ENCODE data around the gene CCM2. TPM values are rescaled to one million over a fixed set of nuclear protein-coding genes. Genes with fewer than 3 reads are reported as not detected.

Gene CCM2
- total RNA-seq, 1 donor from 2014 or later = 62.0 TPM

GRCh38 chr7:45078125-45078681 is 78.2 kb downstream of the CCM2 start:
- Histone ChIP-seq H3K9ac (ENCODE audit: low read length) (no peak overlapping the region), H2AFZ (ENCODE audit: low read depth, low read length) (no peak overlapping the region), H3K4me2 (ENCODE audit: low read length) (no peak overlapping the region), H3K27ac (ENCODE audit: low read depth, low read length) (no peak overlapping the region), H3K4me3 (ENCODE audit: insufficient read depth, low read depth, low read length) (no peak overlapping the region), H3K9me3 (ENCODE audit: insufficient read depth, low read depth, low read length) (no peaks in the 10 kb centered on the region), H4K20me1 (ENCODE audit: insufficient read depth, low read length) (peaks cover 9% of the 10 kb centered on the region), H3K27me3 (ENCODE audit: insufficient read depth, low read length) (no peaks in the 10 kb centered on the region), H3K36me3 (ENCODE audit: insufficient read depth, low read length) (no peaks in the 10 kb centered on the region), H3K79me2 (ENCODE audit: insufficient read depth, low read length) (no peaks in the 10 kb centered on the region), H3K4me1 (ENCODE audit: insufficient read depth, low read length) (no peaks in the 10 kb centered on the region)
- Mint-ChIP-seq H3K36me3 (ENCODE audit: low read depth, unreplicated experiment) (peaks cover 16% of the 10 kb centered on the region), H3K27me3 (ENCODE audit: low read depth, unreplicated experiment) (no peaks in the 10 kb centered on the region), H3K4me3 (ENCODE audit: unreplicated experiment) (no peak overlapping the region), H3K4me1 (ENCODE audit: low read depth, unreplicated experiment) (peaks cover 10% of the 10 kb centered on the region), H3K27ac (ENCODE audit: unreplicated experiment) (no peak overlapping the region), H3K9me3 (ENCODE audit: unreplicated experiment) (no peaks in the 10 kb centered on the region)
- TF ChIP-seq CTCF (IDR thresholded peaks at IDR 0.05; ENCODE audit: insufficient read depth, low read depth, low read length) = no peak
- TF ChIP-seq EZH2 (IDR thresholded peaks at IDR 0.05; ENCODE audit: insufficient read depth, low read length) = no peak
- DNase-seq (ENCODE audit: low read depth) (no peak), FAIRE-seq (no peak)

- no peak overlapping the region for H3K9ac ChIP-seq (ENCODE audit: low read length)
- Mint-ChIP-seq H3K36me3 (ENCODE audit: low read depth, unreplicated experiment) (peaks cover 13% of the 10 kb centered on the region), H3K4me3 (ENCODE audit: unreplicated experiment) (no peak overlapping the region), H3K27ac (ENCODE audit: unreplicated experiment) (no peak overlapping the region), H3K4me1 (ENCODE audit: low read depth, unreplicated experiment) (no peaks in the 10 kb centered on the region), H3K9me3 (ENCODE audit: unreplicated experiment) (no peaks in the 10 kb centered on the region), H3K27me3 (ENCODE audit: low read depth, unreplicated experiment) (no peaks in the 10 kb centered on the region)
- DNase-seq (ENCODE audit: low read depth) = no peak
- H3K36me3 ChIP-seq (ENCODE audit: insufficient read depth, low read length) = no peaks in the 10 kb centered on the region
- FAIRE-seq = no peak
- TF ChIP-seq CTCF (IDR thresholded peaks at IDR 0.05; ENCODE audit: insufficient read depth, low read depth, low read length) (no peak), EZH2 (IDR thresholded peaks at IDR 0.05; ENCODE audit: insufficient read depth, low read length) (no peak)
- H3K27me3 ChIP-seq (ENCODE audit: insufficient read depth, low read length) = no peaks in the 10 kb centered on the region
- no peaks in the 10 kb centered on the region for H3K9me3 ChIP-seq (ENCODE audit: insufficient read depth, low read depth, low read length)
- no peak overlapping the region for H3K4me3 ChIP-seq (ENCODE audit: insufficient read depth, low read depth, low read length)
- H3K4me1 ChIP-seq (ENCODE audit: insufficient read depth, low read length) = no peaks in the 10 kb centered on the region
- H4K20me1 ChIP-seq (ENCODE audit: insufficient read depth, low read length) = peaks cover 6% of the 10 kb centered on the region
- H3K27ac ChIP-seq (ENCODE audit: low read depth, low read length) = no peak overlapping the region
- no peak overlapping the region for H2AFZ ChIP-seq (ENCODE audit: low read depth, low read length)
- H3K79me2 ChIP-seq (ENCODE audit: insufficient read depth, low read length) = no peaks in the 10 kb centered on the region
- no peak overlapping the region for H3K4me2 ChIP-seq (ENCODE audit: low read length)
Observed at GRCh38 chr7:45080265-45080957, 80.4 kb downstream of the CCM2 start.

Measured in astrocyte (in vitro differentiated cells and primary cell).